SU-DHL-6 (cell line): ENCODE measurements around the gene IRAK4.

Source experiments
- CTCF ChIP-seq: fragments of 200-600 bp; sonication (generic); IDR thresholded peaks from one replicate; pipeline ENCODE4 v1.5.1; 2017; ENCODE audit warnings: antibody characterized with exemption, mild to moderate bottlenecking, low read length, moderate library complexity; ENCODE audit not compliant: insufficient read depth, poor library complexity, severe bottlenecking
- EZH2phosphoT487 ChIP-seq: fragments of 200-600 bp; sonication (generic), shearing (Covaris generic); conservative IDR thresholded peaks from 2 replicates; pipeline ENCODE4 v1.6.1; 2018; ENCODE audit warnings: mild to moderate bottlenecking, antibody characterized with exemption, low read length, moderate library complexity, mixed read lengths

GRCh38 chr12:43805860-43806736 is 47.3 kb downstream of the IRAK4 start, which contains the start of gene TWF1:
- no peak for TF ChIP-seq EZH2phosphoT487
- TF ChIP-seq CTCF: no peak
